ENCODE measurements around the gene PIK3C3.
"Not testable (repeated sequence)": the region's sequence is repeated elsewhere in the genome, so short reads cannot be mapped to it uniquely, and the experiment has no call there.

The PIK3C3 gene

GRCh38 chr18:42082415-42083234, 127.6 kb downstream of the PIK3C3 start:
- no peak for DNase-seq

- DNase-seq = no peak
Observed at GRCh38 chr18:42086288-42086687, 131.3 kb downstream of the PIK3C3 start.

GRCh38 chr18:42087235-42087634, 132.2 kb downstream of the PIK3C3 start:
- no peak for DNase-seq

GRCh38 chr18:42087876-42088275, 132.8 kb downstream of the PIK3C3 start:
- DNase-seq = no peak

- DNase-seq = no peak
Observed at GRCh38 chr18:42092848-42093247, 137.8 kb downstream of the PIK3C3 start.

GRCh38 chr18:42094875-42095274, 139.8 kb downstream of the PIK3C3 start:
- no peak for DNase-seq

- no peak for DNase-seq
Observed at GRCh38 chr18:42095732-42096377, 140.8 kb downstream of the PIK3C3 start.

- DNase-seq = no peak
Observed at GRCh38 chr18:42100248-42100647, 145.2 kb downstream of the PIK3C3 start.

- no peak for DNase-seq
Observed at GRCh38 chr18:42100911-42101310, 145.9 kb downstream of the PIK3C3 start.

GRCh38 chr18:42105394-42105793, 150.4 kb downstream of the PIK3C3 start:
- DNase-seq = no peak

GRCh38 chr18:42106784-42107183, 151.8 kb downstream of the PIK3C3 start:
- no peak for DNase-seq

- no peak for DNase-seq
Observed at GRCh38 chr18:42107287-42107686, 152.3 kb downstream of the PIK3C3 start.

- no peak for DNase-seq
Observed at GRCh38 chr18:42107691-42108450, 152.8 kb downstream of the PIK3C3 start.

- not testable (repeated sequence) for DNase-seq
Observed at GRCh38 chr18:42112147-42112546, 157.1 kb downstream of the PIK3C3 start.

GRCh38 chr18:42112657-42113420, 157.8 kb downstream of the PIK3C3 start:
- DNase-seq = no peak

- DNase-seq = no peak
Observed at GRCh38 chr18:42113529-42114191, 158.6 kb downstream of the PIK3C3 start.

- peak; percentile 14 to 23 for DNase-seq
Observed at GRCh38 chr18:42114310-42114943, 159.4 kb downstream of the PIK3C3 start.

GRCh38 chr18:42126586-42126985, 171.6 kb downstream of the PIK3C3 start:
- DNase-seq = no peak

- no peak for DNase-seq
Observed at GRCh38 chr18:42131066-42131929, 176.3 kb downstream of the PIK3C3 start.

GRCh38 chr18:42131930-42132244, 176.9 kb downstream of the PIK3C3 start:
- DNase-seq = no peak

Measured in activated CD4-positive, alpha-beta T cell treated with anti-CD3 and anti-CD28 coated beads, Interleukin-2, amount 50 U/mL, for 4 hours (primary cell).